ENCODE results near the gene ANKRD44. TPM values are rescaled to one million over a fixed set of nuclear protein-coding genes. Genes with fewer than 3 reads are reported as not detected.
"Not testable (repeated sequence)": the region's sequence is repeated elsewhere in the genome, so short reads cannot be mapped to it uniquely, and the experiment has no call there.

Gene ANKRD44
- total RNA-seq, 1 experiment from 2014 or later, result 0.68 TPM

- TF ChIP-seq ATF2 (CRISPR knock-in tag; IDR thresholded peaks at IDR 0.05; ENCODE audit: borderline replicate concordance, low read depth) (no peak), HMGA2 (CRISPR knock-in tag; IDR thresholded peaks at IDR 0.05) (no peak), ZNF138 (CRISPR knock-in tag; conservative IDR thresholded peaks at IDR 0.05) (no peak), USF1 (CRISPR knock-in tag; IDR thresholded peaks at IDR 0.05) (no peak), ZNF232 (CRISPR knock-in tag; IDR thresholded peaks at IDR 0.05) (no peak)
These were observed 70.0 kb downstream of the ANKRD44 start (continued) for GRCh38 chr2:197240421-197241041.

- H3K36me3 Mint-ChIP-seq; DNase-seq (ENCODE audit: low spot score); POLR2A ChIA-PET; H3K9me3 Mint-ChIP-seq; H3K4me3 Mint-ChIP-seq; H3K4me1 Mint-ChIP-seq; ATAC-seq; H3K27ac Mint-ChIP-seq; H3K27me3 Mint-ChIP-seq (ENCODE audit: low read depth): not testable (repeated sequence)
- CTCF ChIA-PET, result interaction anchor here (0.7 kb wide), 1 partner anchor 67 kb away, joined by 4 read pairs; no protein-coding TSS in a partner anchor
These were observed 70.6 kb downstream of the ANKRD44 start for GRCh38 chr2:197240018-197240417.

- TF ChIP-seq ZBTB43 (CRISPR knock-in tag; IDR thresholded peaks at IDR 0.05), result no peak
- TF ChIP-seq ATF2 (CRISPR knock-in tag; IDR thresholded peaks at IDR 0.05; ENCODE audit: borderline replicate concordance, low read depth), result no peak
- no peak for TF ChIP-seq ZNF121 (CRISPR knock-in tag; IDR thresholded peaks at IDR 0.05)
- TF ChIP-seq E2F5 (CRISPR knock-in tag; IDR thresholded peaks at IDR 0.05), result no peak
- no peak for TF ChIP-seq E2F1 (CRISPR knock-in tag; IDR thresholded peaks at IDR 0.05)
- no peak for TF ChIP-seq IRF1 (CRISPR knock-in tag; IDR thresholded peaks at IDR 0.05)
- no peak for TF ChIP-seq PRRX2 (CRISPR knock-in tag; IDR thresholded peaks at IDR 0.05)
- TF ChIP-seq FOXP1 (CRISPR knock-in tag; IDR thresholded peaks at IDR 0.05; ENCODE audit: borderline replicate concordance), result no peak
- no peak for TF ChIP-seq TEAD4 (CRISPR knock-in tag; IDR thresholded peaks at IDR 0.05)
- no peak for TF ChIP-seq IRF2 (CRISPR knock-in tag; IDR thresholded peaks at IDR 0.05; ENCODE audit: borderline replicate concordance, low read depth)
- TF ChIP-seq ZNF416 (CRISPR knock-in tag; IDR thresholded peaks at IDR 0.05), result no peak
- Mint-ChIP-seq H3K27me3 (ENCODE audit: low read depth) (no peaks in the 10 kb centered on the region), H3K27ac (no peak overlapping the region), H3K4me3 (no peak overlapping the region), H3K4me1 (peaks cover 7% of the 10 kb centered on the region), H3K9me3 (no peaks in the 10 kb centered on the region), H3K36me3 (no peaks in the 10 kb centered on the region)
- CTCF ChIA-PET, result interaction anchor here (0.7 kb wide), 1 partner anchor 67 kb away, joined by 4 read pairs; no protein-coding TSS in a partner anchor
- no peak for DNase-seq (ENCODE audit: low spot score)
- POLR2A ChIA-PET, result no interaction called here
- ATAC-seq, result no peak
These were observed 71.1 kb downstream of the ANKRD44 start for GRCh38 chr2:197239434-197239833.
